Measurements from ENCODE around the gene KCNK18.

GRCh38 chr10:117259279-117259678, 62.0 kb downstream of the KCNK18 start:
- TF ChIP-seq PPARA (CRISPR knock-in tag; IDR thresholded peaks at IDR 0.05; ENCODE audit: borderline replicate concordance) (no peak), ZFP3 (CRISPR knock-in tag; IDR thresholded peaks at IDR 0.05) (no peak)
